Measurements from ENCODE around the gene STAG1. TPM values are rescaled to one million over a fixed set of nuclear protein-coding genes. Genes with fewer than 3 reads are reported as not detected.
"Not testable (repeated sequence)": the region's sequence is repeated elsewhere in the genome, so short reads cannot be mapped to it uniquely, and the experiment has no call there.

STAG1 gene
- total and polyA plus RNA-seq, 2 donors (not counting 1 experiment from before 2014, with no cell fraction given): 23.2 to 38.6 TPM

GRCh38 chr3:136725468-136725867 is 26.7 kb downstream of the STAG1 start:
- H3K79me2 ChIP-seq (ENCODE audit: control insufficient read depth, insufficient read depth, low read length): peaks cover 59% of the 10 kb centered on the region
- no peaks in the 10 kb centered on the region for H3K9me3 ChIP-seq (ENCODE audit: control insufficient read depth, insufficient read depth, low read depth, low read length)
- no peaks in the 10 kb centered on the region for H3K4me1 ChIP-seq (ENCODE audit: control insufficient read depth, extremely low read depth, insufficient read depth, low read length)
- no peaks in the 10 kb centered on the region for H3K27me3 ChIP-seq (ENCODE audit: control insufficient read depth, insufficient read depth, low read length)
- peaks cover 3% of the 10 kb centered on the region for H4K20me1 ChIP-seq (ENCODE audit: control insufficient read depth, extremely low read depth, insufficient read depth, low read length)
- no peak for TF ChIP-seq EZH2 (IDR thresholded peaks at IDR 0.05; ENCODE audit: low read length, missing control alignments)
- TF ChIP-seq, protein P1, sequence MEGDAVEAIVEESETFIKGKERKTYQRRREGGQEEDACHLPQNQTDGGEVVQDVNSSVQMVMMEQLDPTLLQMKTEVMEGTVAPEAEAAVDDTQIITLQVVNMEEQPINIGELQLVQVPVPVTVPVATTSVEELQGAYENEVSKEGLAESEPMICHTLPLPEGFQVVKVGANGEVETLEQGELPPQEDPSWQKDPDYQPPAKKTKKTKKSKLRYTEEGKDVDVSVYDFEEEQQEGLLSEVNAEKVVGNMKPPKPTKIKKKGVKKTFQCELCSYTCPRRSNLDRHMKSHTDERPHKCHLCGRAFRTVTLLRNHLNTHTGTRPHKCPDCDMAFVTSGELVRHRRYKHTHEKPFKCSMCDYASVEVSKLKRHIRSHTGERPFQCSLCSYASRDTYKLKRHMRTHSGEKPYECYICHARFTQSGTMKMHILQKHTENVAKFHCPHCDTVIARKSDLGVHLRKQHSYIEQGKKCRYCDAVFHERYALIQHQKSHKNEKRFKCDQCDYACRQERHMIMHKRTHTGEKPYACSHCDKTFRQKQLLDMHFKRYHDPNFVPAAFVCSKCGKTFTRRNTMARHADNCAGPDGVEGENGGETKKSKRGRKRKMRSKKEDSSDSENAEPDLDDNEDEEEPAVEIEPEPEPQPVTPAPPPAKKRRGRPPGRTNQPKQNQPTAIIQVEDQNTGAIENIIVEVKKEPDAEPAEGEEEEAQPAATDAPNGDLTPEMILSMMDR (conservative IDR thresholded peaks at IDR 0.05 in 1 of 2, IDR thresholded peaks at IDR 0.05 in 1 of 2; ENCODE audit: low read depth in 1 of 2, low read length in 2 of 2): no peak
- H3K36me3 ChIP-seq (ENCODE audit: control insufficient read depth, insufficient read depth, low read length): no peaks in the 10 kb centered on the region
- no peak overlapping the region for H3K4me2 ChIP-seq (ENCODE audit: extremely low read depth, insufficient read depth, low read length)
- no peak overlapping the region for H3K9ac ChIP-seq (ENCODE audit: insufficient read depth, low read length)
- no peak overlapping the region for H2AFZ ChIP-seq (ENCODE audit: low read length)
- no peak overlapping the region for H3K27ac ChIP-seq (ENCODE audit: insufficient read depth, low read length)
- H3K4me3 ChIP-seq (replicated peaks in 1 of 4; ENCODE audit: control extremely low read depth in 1 of 4, insufficient read depth in 1 of 4, low read depth in 3 of 4, low read length in 4 of 4): no peak overlapping the region
- DNase-seq (ENCODE audit: low read depth in 2 of 2): no peak

- H3K36me3 ChIP-seq (ENCODE audit: control insufficient read depth, insufficient read depth, low read length); DNase-seq (ENCODE audit: low read depth in 2 of 2); H2AFZ ChIP-seq (ENCODE audit: low read length); H3K4me1 ChIP-seq (ENCODE audit: control insufficient read depth, extremely low read depth, insufficient read depth, low read length); H3K4me3 ChIP-seq (replicated peaks in 1 of 4; ENCODE audit: control extremely low read depth in 1 of 4, insufficient read depth in 1 of 4, low read depth in 3 of 4, low read length in 4 of 4); H3K9me3 ChIP-seq (ENCODE audit: control insufficient read depth, insufficient read depth, low read depth, low read length); H3K4me2 ChIP-seq (ENCODE audit: extremely low read depth, insufficient read depth, low read length); H3K27ac ChIP-seq (ENCODE audit: insufficient read depth, low read length); H3K27me3 ChIP-seq (ENCODE audit: control insufficient read depth, insufficient read depth, low read length); H4K20me1 ChIP-seq (ENCODE audit: control insufficient read depth, extremely low read depth, insufficient read depth, low read length); H3K9ac ChIP-seq (ENCODE audit: insufficient read depth, low read length): not testable (repeated sequence)
- peaks cover 44% of the 10 kb centered on the region for H3K79me2 ChIP-seq (ENCODE audit: control insufficient read depth, insufficient read depth, low read length)
Observed at GRCh38 chr3:136722916-136723315, 29.3 kb downstream of the STAG1 start.

GRCh38 chr3:136722399-136722798 is 29.8 kb downstream of the STAG1 start:
- peaks cover 43% of the 10 kb centered on the region for H3K79me2 ChIP-seq (ENCODE audit: control insufficient read depth, insufficient read depth, low read length)
- not testable (repeated sequence) for H3K27me3 ChIP-seq (ENCODE audit: control insufficient read depth, insufficient read depth, low read length); H3K4me2 ChIP-seq (ENCODE audit: extremely low read depth, insufficient read depth, low read length); DNase-seq (ENCODE audit: low read depth in 2 of 2); H3K9ac ChIP-seq (ENCODE audit: insufficient read depth, low read length); H3K27ac ChIP-seq (ENCODE audit: insufficient read depth, low read length); H3K4me1 ChIP-seq (ENCODE audit: control insufficient read depth, extremely low read depth, insufficient read depth, low read length); H4K20me1 ChIP-seq (ENCODE audit: control insufficient read depth, extremely low read depth, insufficient read depth, low read length); H2AFZ ChIP-seq (ENCODE audit: low read length); H3K9me3 ChIP-seq (ENCODE audit: control insufficient read depth, insufficient read depth, low read depth, low read length); H3K4me3 ChIP-seq (replicated peaks in 1 of 4; ENCODE audit: control extremely low read depth in 1 of 4, insufficient read depth in 1 of 4, low read depth in 3 of 4, low read length in 4 of 4); H3K36me3 ChIP-seq (ENCODE audit: control insufficient read depth, insufficient read depth, low read length)

- H3K9me3 ChIP-seq (ENCODE audit: control insufficient read depth, insufficient read depth, low read depth, low read length): no peaks in the 10 kb centered on the region
- H3K27ac ChIP-seq (ENCODE audit: insufficient read depth, low read length): no peak overlapping the region
- no peaks in the 10 kb centered on the region for H3K27me3 ChIP-seq (ENCODE audit: control insufficient read depth, insufficient read depth, low read length)
- no peak overlapping the region for H3K9ac ChIP-seq (ENCODE audit: insufficient read depth, low read length)
- peaks cover 35% of the 10 kb centered on the region for H3K79me2 ChIP-seq (ENCODE audit: control insufficient read depth, insufficient read depth, low read length)
- H3K4me3 ChIP-seq (replicated peaks in 1 of 4; ENCODE audit: control extremely low read depth in 1 of 4, insufficient read depth in 1 of 4, low read depth in 3 of 4, low read length in 4 of 4): no peak overlapping the region
- no peaks in the 10 kb centered on the region for H3K36me3 ChIP-seq (ENCODE audit: control insufficient read depth, insufficient read depth, low read length)
- no peak overlapping the region for H2AFZ ChIP-seq (ENCODE audit: low read length)
- no peak overlapping the region for H3K4me2 ChIP-seq (ENCODE audit: extremely low read depth, insufficient read depth, low read length)
- no peaks in the 10 kb centered on the region for H3K4me1 ChIP-seq (ENCODE audit: control insufficient read depth, extremely low read depth, insufficient read depth, low read length)
- TF ChIP-seq, protein P1 (conservative IDR thresholded peaks at IDR 0.05 in 1 of 2, IDR thresholded peaks at IDR 0.05 in 1 of 2; ENCODE audit: low read depth in 1 of 2, low read length in 2 of 2): no peak
- DNase-seq (ENCODE audit: low read depth in 2 of 2): no peak
- H4K20me1 ChIP-seq (ENCODE audit: control insufficient read depth, extremely low read depth, insufficient read depth, low read length): peaks cover 3% of the 10 kb centered on the region
Observed at GRCh38 chr3:136720091-136720490, 32.1 kb downstream of the STAG1 start.

Measured in fibroblast of lung (primary cell).